Measurements from ENCODE around the gene B4GALT3. TPM values are rescaled to one million over a fixed set of nuclear protein-coding genes. Genes with fewer than 3 reads are reported as not detected.
A peak's percentile ranks its signal among the peaks of the same experiment; 100 is the strongest.

B4GALT3 gene
- total RNA-seq, 1 donor from 2014 or later, result 24.3 TPM

GRCh38 chr1:161198897-161199431 lies 21.7 kb upstream of the B4GALT3 start, which contains the start of gene ADAMTS4:
TSS of gene ADAMTS4 (minus strand) at chr1:161199054. CDS start at chr1:161198627, 427 bp downstream.
- H3K27ac Mint-ChIP-seq (ENCODE audit: unreplicated experiment), result peak within 1 kb of the TSS; percentile 86
- DNase-seq (ENCODE audit: extremely low spot score, unreplicated experiment), result no peak
- peaks cover 2% of the 10 kb centered on the region for H3K36me3 Mint-ChIP-seq (ENCODE audit: unreplicated experiment)
- peak within 1 kb of the TSS; percentile 65 for H3K4me3 Mint-ChIP-seq (ENCODE audit: unreplicated experiment)
- no peaks in the 10 kb centered on the region for H3K27me3 Mint-ChIP-seq (ENCODE audit: unreplicated experiment)
- TF ChIP-seq, protein P1, sequence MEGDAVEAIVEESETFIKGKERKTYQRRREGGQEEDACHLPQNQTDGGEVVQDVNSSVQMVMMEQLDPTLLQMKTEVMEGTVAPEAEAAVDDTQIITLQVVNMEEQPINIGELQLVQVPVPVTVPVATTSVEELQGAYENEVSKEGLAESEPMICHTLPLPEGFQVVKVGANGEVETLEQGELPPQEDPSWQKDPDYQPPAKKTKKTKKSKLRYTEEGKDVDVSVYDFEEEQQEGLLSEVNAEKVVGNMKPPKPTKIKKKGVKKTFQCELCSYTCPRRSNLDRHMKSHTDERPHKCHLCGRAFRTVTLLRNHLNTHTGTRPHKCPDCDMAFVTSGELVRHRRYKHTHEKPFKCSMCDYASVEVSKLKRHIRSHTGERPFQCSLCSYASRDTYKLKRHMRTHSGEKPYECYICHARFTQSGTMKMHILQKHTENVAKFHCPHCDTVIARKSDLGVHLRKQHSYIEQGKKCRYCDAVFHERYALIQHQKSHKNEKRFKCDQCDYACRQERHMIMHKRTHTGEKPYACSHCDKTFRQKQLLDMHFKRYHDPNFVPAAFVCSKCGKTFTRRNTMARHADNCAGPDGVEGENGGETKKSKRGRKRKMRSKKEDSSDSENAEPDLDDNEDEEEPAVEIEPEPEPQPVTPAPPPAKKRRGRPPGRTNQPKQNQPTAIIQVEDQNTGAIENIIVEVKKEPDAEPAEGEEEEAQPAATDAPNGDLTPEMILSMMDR (IDR thresholded peaks at IDR 0.05), result no peak
- no peaks in the 10 kb centered on the region for H3K9me3 Mint-ChIP-seq (ENCODE audit: unreplicated experiment)
- peaks cover 66% of the 10 kb centered on the region for H3K4me1 Mint-ChIP-seq (ENCODE audit: unreplicated experiment)

GRCh38 chr1:161198194-161198896 lies 21.0 kb upstream of the B4GALT3 start:
- H3K27ac Mint-ChIP-seq (ENCODE audit: unreplicated experiment), result peak overlapping the region; percentile 86
- no peaks in the 10 kb centered on the region for H3K9me3 Mint-ChIP-seq (ENCODE audit: unreplicated experiment)
- H3K36me3 Mint-ChIP-seq (ENCODE audit: unreplicated experiment), result no peaks in the 10 kb centered on the region
- H3K4me3 Mint-ChIP-seq (ENCODE audit: unreplicated experiment), result peak overlapping the region; percentile 65
- no peaks in the 10 kb centered on the region for H3K27me3 Mint-ChIP-seq (ENCODE audit: unreplicated experiment)
- H3K4me1 Mint-ChIP-seq (ENCODE audit: unreplicated experiment), result peaks cover 61% of the 10 kb centered on the region
- TF ChIP-seq, protein P1 (IDR thresholded peaks at IDR 0.05), result peak; percentile 35
- peak; percentile 91 for DNase-seq (ENCODE audit: extremely low spot score, unreplicated experiment)

- TF ChIP-seq, protein P1 (IDR thresholded peaks at IDR 0.05), result no peak
- peak overlapping the region; percentile 65 for H3K4me3 Mint-ChIP-seq (ENCODE audit: unreplicated experiment)
- H3K9me3 Mint-ChIP-seq (ENCODE audit: unreplicated experiment), result no peaks in the 10 kb centered on the region
- DNase-seq (ENCODE audit: extremely low spot score, unreplicated experiment), result no peak
- H3K27ac Mint-ChIP-seq (ENCODE audit: unreplicated experiment), result peak overlapping the region; percentile 86
- H3K27me3 Mint-ChIP-seq (ENCODE audit: unreplicated experiment), result no peaks in the 10 kb centered on the region
- H3K4me1 Mint-ChIP-seq (ENCODE audit: unreplicated experiment), result peaks cover 58% of the 10 kb centered on the region
- H3K36me3 Mint-ChIP-seq (ENCODE audit: unreplicated experiment), result peaks cover under 1% of the 10 kb centered on the region
These were observed 20.4 kb upstream of the B4GALT3 start for GRCh38 chr1:161197560-161198193.

GRCh38 chr1:161196521-161197451 lies 19.5 kb upstream of the B4GALT3 start:
- peaks cover 2% of the 10 kb centered on the region for H3K36me3 Mint-ChIP-seq (ENCODE audit: unreplicated experiment)

More at GRCh38 chr1:161196521-161197451, 19.5 kb upstream of the B4GALT3 start:
- TF ChIP-seq, protein P1 (IDR thresholded peaks at IDR 0.05), result no peak
- peaks cover 54% of the 10 kb centered on the region for H3K4me1 Mint-ChIP-seq (ENCODE audit: unreplicated experiment)
- no peaks in the 10 kb centered on the region for H3K27me3 Mint-ChIP-seq (ENCODE audit: unreplicated experiment)
- no peak for DNase-seq (ENCODE audit: extremely low spot score, unreplicated experiment)
- H3K27ac Mint-ChIP-seq (ENCODE audit: unreplicated experiment), result peak overlapping the region; percentile 86
- peak overlapping the region; percentile 65 for H3K4me3 Mint-ChIP-seq (ENCODE audit: unreplicated experiment)
- no peaks in the 10 kb centered on the region for H3K9me3 Mint-ChIP-seq (ENCODE audit: unreplicated experiment)

All from osteocyte (in vitro differentiated cells).